Osteoblast (primary cell): ENCODE data around the gene VTI1B. TPM values are rescaled to one million over a fixed set of nuclear protein-coding genes. Genes with fewer than 3 reads are reported as not detected.
A peak's percentile ranks its signal among the peaks of the same experiment; 100 is the strongest.

Experiments
- DNase-seq: peaks from one replicate; pipeline ENCODE4 v3.0.0; 2011; ENCODE audit warnings: low spot score, mixed read lengths; ENCODE audit not compliant: insufficient read length; ENCODE audit errors: missing footprints
- H2AFZ ChIP-seq: 2 replicates; pipeline ENCODE4 v1.6.0; 2011; ENCODE audit warnings: mild to moderate bottlenecking, low read length
- H3K27ac ChIP-seq: 2 replicates; pipeline ENCODE4 v1.5.1; 2011; ENCODE audit warnings: mild to moderate bottlenecking, low read depth, low read length, moderate library complexity
- H3K27me3 ChIP-seq: 2 replicates; pipeline ENCODE4 v1.6.0; 2012; ENCODE audit warnings: mild to moderate bottlenecking, control low read depth, inconsistent platforms, low read length, moderate library complexity; ENCODE audit not compliant: insufficient read depth
- H3K36me3 ChIP-seq: 2 replicates; pipeline ENCODE4 v1.5.1; 2011; ENCODE audit warnings: mild to moderate bottlenecking, low read length, control low read depth, moderate library complexity; ENCODE audit not compliant: insufficient read depth
- H3K4me1 ChIP-seq: 2 replicates; pipeline ENCODE4 v1.5.1; 2011; ENCODE audit warnings: mild to moderate bottlenecking, low read length, control low read depth, moderate library complexity; ENCODE audit not compliant: insufficient read depth
- H3K4me2 ChIP-seq: 2 replicates; pipeline ENCODE4 v1.6.0; 2011; ENCODE audit warnings: mild to moderate bottlenecking, low read length; ENCODE audit not compliant: insufficient read depth
- H3K4me3 ChIP-seq: fragments of 200-600 bp; sonication (generic); 3 replicates; pipeline ENCODE4 v1.5.1; 2012; ENCODE audit warnings: mild to moderate bottlenecking, low read length, inconsistent platforms; ENCODE audit not compliant: insufficient read depth
- H3K79me2 ChIP-seq: 2 replicates; pipeline ENCODE4 v1.6.0; 2012; ENCODE audit warnings: mild to moderate bottlenecking, low read length, control low read depth, inconsistent platforms; ENCODE audit not compliant: insufficient read depth
- H3K9me3 ChIP-seq: 2 replicates; pipeline ENCODE4 v1.5.1; 2011; ENCODE audit warnings: low read depth, low read length, control low read depth
- H4K20me1 ChIP-seq: 2 replicates; pipeline ENCODE4 v1.6.0; 2012; ENCODE audit warnings: mild to moderate bottlenecking, low read length, control low read depth; ENCODE audit not compliant: insufficient read depth
- CTCF ChIP-seq: IDR thresholded peaks from 2 replicates; pipeline ENCODE4 v1.5.1; 2011; ENCODE audit warnings: mild to moderate bottlenecking, low read depth, low read length, moderate library complexity; ENCODE audit errors: extremely low read depth
- small RNA-seq: library from RNA; depleted of rRNA; stranded (forward); fragments of <200 nt; gene quantifications from one replicate; pipeline ENCODE3, GENCODE V24; 2012
- total RNA-seq: library from RNA; depleted of rRNA; stranded (reverse); fragments of >200 nt; gene quantifications from 2 replicates; pipeline ENCODE4 v1.2.3, GENCODE V29; 2012

Gene VTI1B
- total RNA-seq, 1 donor = 64.1 TPM

DNA sequence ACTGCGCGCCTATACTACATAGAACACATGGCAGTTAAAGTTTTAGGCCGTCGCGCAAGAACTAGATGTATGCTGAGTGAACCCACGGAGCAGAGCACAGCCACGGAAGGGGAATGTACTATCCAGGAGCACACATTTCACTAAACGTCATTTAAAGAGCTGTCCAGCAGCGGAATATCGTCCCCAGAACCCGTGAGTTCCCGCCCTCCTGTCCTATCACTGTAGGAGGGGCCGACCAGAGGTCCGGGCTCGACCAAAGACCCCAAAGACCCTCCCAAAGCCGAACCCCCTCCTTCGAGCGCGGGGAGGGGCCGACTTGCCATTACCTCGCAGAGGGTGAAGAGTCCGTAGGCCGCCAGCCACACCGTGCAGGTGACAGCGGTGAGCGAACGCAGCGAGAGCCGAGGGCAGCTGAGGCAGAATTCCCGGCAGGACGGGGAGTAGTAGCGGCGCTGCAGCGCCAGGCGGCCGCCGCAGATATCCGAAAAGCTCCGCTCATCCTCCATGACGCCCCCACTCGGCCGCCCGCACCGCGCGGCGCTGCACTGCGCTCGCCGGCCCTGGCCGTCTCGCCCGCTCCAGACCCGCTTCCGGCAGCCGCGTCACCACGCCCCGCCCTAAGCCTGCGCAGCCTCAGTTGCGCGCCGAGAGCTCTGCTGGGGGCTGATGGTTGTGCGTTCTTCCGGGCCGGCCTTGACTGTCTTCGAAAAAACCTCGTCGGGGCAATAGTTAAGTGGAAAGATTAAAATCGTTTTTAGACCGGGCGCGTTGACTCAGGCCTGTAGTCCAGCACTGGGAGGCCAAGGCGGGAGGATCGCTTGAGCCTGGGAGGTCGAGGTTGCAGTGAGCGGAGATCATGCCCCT is 74.5 kb downstream of the VTI1B start, which contains the start of gene PIGH:
Gene PIGH, minus strand, starts transcription at position 571 of the 864 bp plus-strand sequence. Its CDS starts 65 bp downstream, at position 506.
- H3K9me3 ChIP-seq = no peaks in the 10 kb centered on the region
- TF ChIP-seq CTCF = peak; percentile 34
- H3K4me2 ChIP-seq = peak within 1 kb of the TSS; percentile 98
- H3K27ac ChIP-seq = peak within 1 kb of the TSS; percentile 68
- H4K20me1 ChIP-seq = no peaks in the 10 kb centered on the region
- peak within 1 kb of the TSS; percentile 100 for H2AFZ ChIP-seq
- peaks cover 5% of the 10 kb centered on the region for H3K27me3 ChIP-seq
- DNase-seq = peak; percentile 97
- no peaks in the 10 kb centered on the region for H3K36me3 ChIP-seq
- H3K4me1 ChIP-seq = peaks cover 7% of the 10 kb centered on the region
- no peaks in the 10 kb centered on the region for H3K79me2 ChIP-seq
- peak within 1 kb of the TSS; percentile 98 for H3K4me3 ChIP-seq

Small RNA genes within 50 kb of the gene (small RNA-seq; reads per million reads assigned to genes)
- gene AL132640.3 (not detected), gene RF00019 (not detected), gene RN7SL369P (not detected), gene RNA5SP386 (not detected)

Other genes starting within 250 kb of the VTI1B start
- 5.8 and 8.3 TPM in 2 replicates for gene TMEM229B, start 185.9 kb downstream of the VTI1B start, total RNA-seq
- 0.59 and 1.1 TPM in 2 replicates for gene PLEKHH1, start 141.3 kb downstream of the VTI1B start, total RNA-seq
- 15.3 and 16.3 TPM in 2 replicates for gene PIGH, start 74.4 kb downstream of the VTI1B start, total RNA-seq
- gene ARG2, start 54.7 kb downstream of the VTI1B start, total RNA-seq = 11.2 and 13.3 TPM in 2 replicates
- gene RDH11, start 21.1 kb upstream of the VTI1B start, total RNA-seq = 138 and 143 TPM in 2 replicates
- 0.29 TPM in 1 of 2 replicates, not detected in the other for gene RDH12, start 27.3 kb upstream of the VTI1B start, total RNA-seq
- gene ZFYVE26, start 142.0 kb upstream of the VTI1B start, total RNA-seq = 37.6 and 43.0 TPM in 2 replicates
- gene RAD51B, start 145.1 kb upstream of the VTI1B start, total RNA-seq = 13.8 and 22.4 TPM in 2 replicates